Astrocyte of the spinal cord (primary cell): ENCODE data around the gene KRTAP4-6.
"Not testable (repeated sequence)": the region's sequence is repeated elsewhere in the genome, so short reads cannot be mapped to it uniquely, and the experiment has no call there.

Experiments
- DNase-seq: peaks from one replicate; pipeline ENCODE4 v3.0.0; 2011; ENCODE audit warnings: low read depth, low spot score
- H3K4me3 ChIP-seq: 2 replicates; pipeline ENCODE4 v1.5.1; 2011; ENCODE audit warnings: low read depth, mild to moderate bottlenecking, low read length, moderate library complexity
- CTCF ChIP-seq: IDR thresholded peaks from 2 replicates; pipeline ENCODE4 v1.5.1; 2012; ENCODE audit warnings: low read depth, mild to moderate bottlenecking, low read length, inconsistent platforms
- in situ Hi-C: cut with HindIII; loops from 2 replicates; pipeline ENCODE4 v1.10.0; 2017; ENCODE audit warnings: low sequenced_read_pairs

Gene KRTAP4-6

GRCh38 chr17:41127371-41127770 lies 13.0 kb downstream of the KRTAP4-6 start:
- DNase-seq: no peak
- in situ Hi-C loops: no loop called here
- no peak overlapping the region for H3K4me3 ChIP-seq
- no peak for TF ChIP-seq CTCF

GRCh38 chr17:41126412-41126811 lies 13.9 kb downstream of the KRTAP4-6 start:
- DNase-seq: no peak
- in situ Hi-C loops: no loop called here
- no peak for TF ChIP-seq CTCF
- no peak overlapping the region for H3K4me3 ChIP-seq

GRCh38 chr17:41125064-41125463 lies 15.3 kb downstream of the KRTAP4-6 start:
- no peak for TF ChIP-seq CTCF
- in situ Hi-C loops: no loop called here
- H3K4me3 ChIP-seq: no peak overlapping the region
- no peak for DNase-seq

- H3K4me3 ChIP-seq, in situ Hi-C loops, DNase-seq: not testable (repeated sequence)
These were observed 16.4 kb downstream of the KRTAP4-6 start, which contains the start of gene KRTAP4-12 for GRCh38 chr17:41123991-41124371. KRTAP4-12 (minus strand) TSS chr17:41124182; CDS start chr17:41124122, 60 bp downstream.

DNA sequence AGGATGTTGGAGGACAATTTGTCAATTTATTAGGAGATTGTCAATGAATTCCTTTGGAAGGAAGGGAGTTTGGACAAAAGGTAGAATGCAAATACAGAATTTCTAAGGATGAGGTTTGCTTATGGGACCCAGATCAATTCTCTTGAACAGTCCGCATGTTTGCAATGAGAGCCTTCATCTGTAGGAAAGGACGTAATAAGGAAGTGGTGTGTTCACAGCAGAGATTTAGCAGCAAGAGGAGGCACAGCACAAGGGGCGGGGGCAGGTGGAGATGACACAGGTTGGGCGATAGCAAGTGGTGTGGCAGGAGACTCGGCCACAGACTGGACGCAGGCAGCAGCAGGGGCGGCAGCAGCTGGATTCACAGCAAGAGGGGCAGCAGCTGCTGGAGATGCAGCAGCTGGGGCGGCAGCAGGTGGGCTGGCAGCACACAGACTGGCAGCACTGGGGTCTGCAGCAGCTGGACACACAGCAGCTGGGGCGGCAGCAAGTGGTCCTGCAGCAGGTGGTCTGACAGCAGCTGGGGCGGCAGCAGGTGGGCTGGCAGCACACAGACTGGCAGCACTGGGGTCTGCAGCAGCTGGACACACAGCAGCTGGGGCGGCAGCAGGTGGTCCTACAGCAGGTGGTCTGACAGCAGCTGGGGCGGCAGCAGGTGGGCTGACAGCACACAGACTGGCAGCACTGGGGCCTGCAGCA lies 16.9 kb downstream of the KRTAP4-6 start:
- H3K4me3 ChIP-seq, DNase-seq, in situ Hi-C loops: not testable (repeated sequence)

- in situ Hi-C loops: no loop called here
- DNase-seq: no peak
- TF ChIP-seq CTCF: no peak
- H3K4me3 ChIP-seq: no peak overlapping the region
These were observed 18.6 kb downstream of the KRTAP4-6 start for GRCh38 chr17:41121742-41122141.

- in situ Hi-C loops, H3K4me3 ChIP-seq, DNase-seq: not testable (repeated sequence)
These were observed 20.4 kb downstream of the KRTAP4-6 start for GRCh38 chr17:41119696-41120690.

GRCh38 chr17:41118721-41119120 lies 21.6 kb downstream of the KRTAP4-6 start:
- DNase-seq: no peak
- H3K4me3 ChIP-seq: no peak overlapping the region
- in situ Hi-C loops: no loop called here
- no peak for TF ChIP-seq CTCF

DNA sequence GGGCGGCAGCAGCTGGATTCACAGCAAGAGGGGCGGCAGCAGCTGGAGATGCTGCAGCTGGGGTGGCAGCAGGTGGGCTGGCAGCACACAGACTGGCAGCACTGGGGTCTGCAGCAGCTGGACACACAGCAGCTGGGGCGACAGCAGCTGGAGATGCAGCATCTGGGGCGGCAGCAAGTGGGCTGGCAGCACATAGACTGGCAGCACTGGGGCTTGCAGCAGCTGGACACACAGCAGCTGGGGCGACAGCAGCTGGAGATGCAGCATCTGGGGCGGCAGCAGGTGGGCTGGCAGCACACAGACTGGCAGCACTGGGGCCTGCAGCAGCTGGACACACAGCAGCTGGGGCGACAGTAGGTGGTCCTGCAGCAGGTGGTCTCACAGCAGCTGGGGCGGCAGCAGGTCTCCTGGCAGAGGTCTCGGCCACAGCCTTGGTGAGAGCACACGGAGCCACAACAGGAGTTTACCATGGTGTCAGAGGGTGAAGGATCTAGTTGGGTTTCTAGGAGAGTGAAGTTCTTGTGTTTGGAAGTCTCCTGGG lies 22.4 kb downstream of the KRTAP4-6 start, which contains the start of gene KRTAP4-11:
TSS of gene KRTAP4-11 (minus strand) at position 528 of the 541 bp plus-strand sequence. CDS start at position 470, 58 bp downstream.
- in situ Hi-C loops, DNase-seq, H3K4me3 ChIP-seq: not testable (repeated sequence)
